Thoracic aorta (tissue), 2 donors: ENCODE data around the gene ZFP14. TPM values are rescaled to one million over a fixed set of nuclear protein-coding genes. Genes with fewer than 3 reads are reported as not detected.

Experiments used
- ATAC-seq: fragments of 150-250 bp; one replicate; pipeline ENCODE4 v1.8.0; 2017; ENCODE audit warnings: low read depth; ENCODE audit not compliant: insufficient number of reproducible peaks, low FRiP score
- DNase-seq: peaks from one replicate; pipeline ENCODE4 v3.0.0-alpha.2; 2020; ENCODE audit warnings: low spot score
- H3K27ac ChIP-seq, 2 donors: fragments of 200-600 bp; sonication (generic); 1 replicate in 1 of 2; 2 replicates in 1 of 2; pipeline ENCODE4 v1.5.1; 2016; ENCODE audit warnings: mild to moderate bottlenecking in 2 of 2, moderate library complexity in 2 of 2
- H3K27me3 ChIP-seq: fragments of 200-600 bp; sonication (generic); replicated peaks from 2 replicates; pipeline ENCODE4 v1.6.0; 2016; ENCODE audit warnings: mild to moderate bottlenecking; ENCODE audit not compliant: insufficient read depth
- H3K36me3 ChIP-seq: fragments of 200-600 bp; sonication (generic); one replicate; pipeline ENCODE4 v1.5.1; 2016
- H3K4me1 ChIP-seq, 2 donors: fragments of 200-600 bp; sonication (generic); 1 replicate in 1 of 2; 2 replicates in 1 of 2; pipeline versions ENCODE4 v1.5.1 to v1.6.0; 2016; ENCODE audit warnings: low read depth in 2 of 2, mild to moderate bottlenecking in 1 of 2; ENCODE audit not compliant: control insufficient read depth in 1 of 2
- H3K4me3 ChIP-seq: fragments of 200-600 bp; sonication (generic); 2 replicates; pipeline ENCODE4 v1.5.1; 2016; ENCODE audit warnings: mild to moderate bottlenecking
- H3K9me3 ChIP-seq: fragments of 200-600 bp; sonication (generic); 2 replicates; pipeline ENCODE4 v1.5.1; 2016
- total RNA-seq, 2 donors: library from RNA; depleted of rRNA; stranded (reverse); fragments of >200 nt; gene quantifications; one replicate each; pipeline versions ENCODE4 v1.1.0 to v1.2.3, GENCODE V29; 2016
- TF ChIP-seq, protein P1 (sequence below): fragments of 200-600 bp; sonication (generic); IDR thresholded peaks from one replicate; pipeline ENCODE4 v1.5.1; 2019; ENCODE audit warnings: antibody characterized with exemption

ZFP14 gene
- total RNA-seq, 2 donors from 2014 or later, result 4.1 to 4.2 TPM

DNA sequence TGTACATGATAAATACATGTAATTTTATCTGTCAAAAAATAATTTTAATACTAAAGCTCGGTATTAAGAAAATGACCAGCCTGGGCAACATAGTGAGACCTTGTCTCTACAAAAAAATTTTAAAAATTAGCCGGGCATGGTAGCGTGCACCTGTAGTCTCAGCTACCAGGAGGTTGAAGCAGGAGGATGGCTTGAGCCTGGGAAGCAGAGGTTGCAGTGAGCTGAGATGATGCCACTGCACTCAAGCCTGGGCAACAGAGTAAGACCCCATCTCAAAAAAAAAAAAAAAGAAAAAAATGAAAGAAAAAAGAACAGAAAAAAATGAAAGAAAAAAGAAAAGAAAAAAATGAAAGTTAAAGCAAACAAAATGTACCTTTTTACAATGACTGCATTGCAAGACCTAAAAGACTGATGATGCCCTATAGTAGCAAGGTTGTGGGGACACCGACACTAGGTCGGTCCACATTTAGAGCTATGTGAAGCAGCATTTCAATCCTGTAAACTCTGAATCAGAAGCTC, 5.3 kb downstream of the ZFP14 start:
- Histone ChIP-seq H3K27me3 (no peaks in the 10 kb centered on the region), H3K4me3 (no peak overlapping the region), H3K27ac (no peak overlapping the region), H3K9me3 (peaks cover 8% of the 10 kb centered on the region), H3K36me3 (no peaks in the 10 kb centered on the region), H3K4me1 (peaks cover 8 to 14% of the 10 kb centered on the region in 2 donors)
- ATAC-seq, result no peak
- TF ChIP-seq, protein P1, sequence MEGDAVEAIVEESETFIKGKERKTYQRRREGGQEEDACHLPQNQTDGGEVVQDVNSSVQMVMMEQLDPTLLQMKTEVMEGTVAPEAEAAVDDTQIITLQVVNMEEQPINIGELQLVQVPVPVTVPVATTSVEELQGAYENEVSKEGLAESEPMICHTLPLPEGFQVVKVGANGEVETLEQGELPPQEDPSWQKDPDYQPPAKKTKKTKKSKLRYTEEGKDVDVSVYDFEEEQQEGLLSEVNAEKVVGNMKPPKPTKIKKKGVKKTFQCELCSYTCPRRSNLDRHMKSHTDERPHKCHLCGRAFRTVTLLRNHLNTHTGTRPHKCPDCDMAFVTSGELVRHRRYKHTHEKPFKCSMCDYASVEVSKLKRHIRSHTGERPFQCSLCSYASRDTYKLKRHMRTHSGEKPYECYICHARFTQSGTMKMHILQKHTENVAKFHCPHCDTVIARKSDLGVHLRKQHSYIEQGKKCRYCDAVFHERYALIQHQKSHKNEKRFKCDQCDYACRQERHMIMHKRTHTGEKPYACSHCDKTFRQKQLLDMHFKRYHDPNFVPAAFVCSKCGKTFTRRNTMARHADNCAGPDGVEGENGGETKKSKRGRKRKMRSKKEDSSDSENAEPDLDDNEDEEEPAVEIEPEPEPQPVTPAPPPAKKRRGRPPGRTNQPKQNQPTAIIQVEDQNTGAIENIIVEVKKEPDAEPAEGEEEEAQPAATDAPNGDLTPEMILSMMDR, result no peak
- no peak for DNase-seq

DNA sequence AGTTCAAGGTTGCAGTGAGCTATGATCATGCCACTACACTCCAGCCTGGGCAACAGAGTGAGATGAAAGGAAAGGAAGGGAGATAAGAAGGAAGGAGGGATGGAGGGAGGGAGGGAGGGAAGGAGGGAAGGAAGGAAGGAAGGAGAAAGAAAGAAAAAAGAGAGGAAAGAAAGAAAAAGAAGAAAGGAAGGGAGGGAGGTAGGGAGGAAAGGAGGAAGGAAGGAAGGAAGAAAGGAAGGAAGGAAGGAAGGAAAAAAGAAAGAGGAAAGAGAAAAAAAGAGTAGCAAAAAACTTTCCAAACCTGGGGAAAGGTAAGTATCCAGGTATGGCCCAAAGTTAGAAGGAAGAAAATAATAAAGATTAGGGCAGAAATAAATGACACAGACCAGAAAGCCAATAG, 7.1 kb downstream of the ZFP14 start:
- no peak for DNase-seq
- Histone ChIP-seq H3K9me3 (peaks cover 8% of the 10 kb centered on the region), H3K4me1 (no peaks in the 10 kb centered on the region), H3K27me3 (no peaks in the 10 kb centered on the region), H3K36me3 (peaks cover 11% of the 10 kb centered on the region), H3K4me3 (no peak overlapping the region), H3K27ac (no peak overlapping the region)
- TF ChIP-seq, protein P1, result no peak
- no peak for ATAC-seq

DNA sequence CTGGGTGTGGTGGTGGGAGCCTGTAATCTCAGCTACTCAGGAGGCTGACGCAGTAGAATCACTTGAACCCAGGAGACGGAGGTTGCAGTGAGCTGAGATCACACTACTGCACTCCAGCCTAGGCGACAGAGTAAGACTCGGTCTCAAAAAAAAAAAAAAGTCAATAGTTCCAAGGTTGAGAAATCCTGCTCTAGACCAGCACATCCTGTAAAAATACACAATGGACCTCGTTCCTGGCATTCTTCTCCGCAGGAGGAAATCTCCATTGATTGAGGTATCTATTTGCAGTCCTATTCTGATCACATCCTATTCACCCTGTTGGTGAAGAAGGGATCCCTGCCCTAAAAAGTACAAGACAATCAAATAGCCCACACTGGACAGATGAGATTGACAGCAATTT, 15.2 kb downstream of the ZFP14 start:
- Histone ChIP-seq H3K27me3 (no peaks in the 10 kb centered on the region), H3K27ac (no peak overlapping the region), H3K36me3 (peaks cover 55% of the 10 kb centered on the region), H3K4me1 (no peaks in the 10 kb centered on the region), H3K9me3 (no peaks in the 10 kb centered on the region), H3K4me3 (no peak overlapping the region)
- ATAC-seq (no peak), DNase-seq (no peak)
- TF ChIP-seq, protein P1, result no peak

GRCh38 chr19:36340786-36341372, 38.1 kb downstream of the ZFP14 start:
- no peak for DNase-seq
- Histone ChIP-seq H3K27me3 (no peaks in the 10 kb centered on the region), H3K36me3 (peaks cover 39% of the 10 kb centered on the region), H3K4me1 (no peaks in the 10 kb centered on the region), H3K9me3 (peaks cover 72% of the 10 kb centered on the region), H3K27ac (no peak overlapping the region), H3K4me3 (no peak overlapping the region)
- ATAC-seq, result no peak
- TF ChIP-seq, protein P1, result no peak

DNA sequence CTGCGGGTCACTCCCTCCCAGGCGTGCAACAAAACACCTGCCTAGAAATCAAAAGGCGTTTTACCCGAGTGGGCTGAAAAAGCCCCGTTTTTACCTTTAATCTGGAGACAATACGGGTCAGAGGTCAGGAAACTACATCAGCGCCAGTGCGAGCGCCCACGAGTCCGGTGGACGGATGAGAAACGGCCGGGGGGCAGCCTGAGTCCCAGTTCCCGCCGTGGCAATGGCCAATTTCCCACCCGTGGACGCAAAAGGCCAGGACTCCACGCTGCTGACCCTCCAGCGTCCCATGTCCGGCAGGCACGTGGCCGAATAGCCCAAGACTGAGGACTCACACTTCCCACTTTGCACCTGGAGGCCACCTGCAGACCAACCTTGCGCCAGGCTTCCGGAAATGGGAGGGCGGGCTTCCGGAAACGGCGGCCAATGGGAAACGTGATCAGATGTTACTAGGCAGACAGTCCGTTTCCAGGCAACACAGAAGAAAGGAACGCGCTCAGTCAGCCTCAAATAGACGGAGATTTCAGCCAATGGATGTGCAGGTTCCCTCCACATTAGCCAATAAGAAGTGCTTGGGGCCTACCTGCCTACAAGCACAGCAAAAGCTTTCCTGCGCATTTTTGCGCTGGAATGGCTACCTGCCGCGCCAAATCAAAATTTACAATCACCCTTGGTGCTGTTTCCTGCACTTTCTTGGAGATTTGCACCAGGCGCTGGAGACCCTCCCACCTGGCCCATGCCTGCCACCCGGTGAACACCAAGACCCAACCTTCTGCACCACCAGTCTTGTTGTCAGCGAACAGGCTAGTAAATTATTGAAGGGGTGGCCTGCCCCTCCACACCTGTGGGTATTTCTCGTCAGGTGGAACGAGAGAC, 47.4 kb downstream of the ZFP14 start:
- H3K4me3 ChIP-seq, result peak overlapping the region; percentile 72
- peaks cover 8% of the 10 kb centered on the region for H3K36me3 ChIP-seq
- TF ChIP-seq, protein P1, result no peak
- peak; percentile 24 for DNase-seq
- H3K27me3 ChIP-seq, result no peaks in the 10 kb centered on the region
- H3K27ac ChIP-seq, result no peak overlapping the region
- peak; percentile 93 for ATAC-seq
- H3K4me1 ChIP-seq, result peaks cover 3 to 12% of the 10 kb centered on the region in 2 donors
- peaks cover 6% of the 10 kb centered on the region for H3K9me3 ChIP-seq
